ENCODE results near the gene TRMU.

Gene TRMU

GRCh38 chr22:46387748-46388147 is 52.2 kb downstream of the TRMU start:
- TF ChIP-seq CTCF (conservative IDR thresholded peaks at IDR 0.05) (no peak), ZFX (IDR thresholded peaks at IDR 0.05) (no peak)
- H3K27ac ChIP-seq, result no peak overlapping the region

GRCh38 chr22:46388647-46389046 is 53.1 kb downstream of the TRMU start:
- no peak overlapping the region for H3K27ac ChIP-seq
- TF ChIP-seq ZFX (IDR thresholded peaks at IDR 0.05), result no peak
- TF ChIP-seq CTCF (conservative IDR thresholded peaks at IDR 0.05), result no peak

- H3K27ac ChIP-seq, result no peak overlapping the region; the same call in 1 of the 2 replicates
- TF ChIP-seq ZFX (IDR thresholded peaks at IDR 0.05) (no peak), CTCF (conservative IDR thresholded peaks at IDR 0.05) (no peak)
These were observed 53.6 kb downstream of the TRMU start for GRCh38 chr22:46389081-46389480.

- TF ChIP-seq ZFX (IDR thresholded peaks at IDR 0.05), result no peak
- no peak for TF ChIP-seq CTCF (conservative IDR thresholded peaks at IDR 0.05)
- H3K27ac ChIP-seq, result peak overlapping the region; percentile 81
These were observed 54.7 kb downstream of the TRMU start for GRCh38 chr22:46390105-46390651.

- peak overlapping the region; percentile 81 for H3K27ac ChIP-seq
- peak; percentile 54; the same call in 1 of the 2 replicates for TF ChIP-seq ZFX (IDR thresholded peaks at IDR 0.05)
- TF ChIP-seq CTCF (conservative IDR thresholded peaks at IDR 0.05), result peak; percentile 83
These were observed 55.3 kb downstream of the TRMU start for GRCh38 chr22:46390652-46391301.

- peak overlapping the region; percentile 81 for H3K27ac ChIP-seq
- no peak for TF ChIP-seq CTCF (conservative IDR thresholded peaks at IDR 0.05)
- TF ChIP-seq ZFX (IDR thresholded peaks at IDR 0.05), result no peak
These were observed 56.1 kb downstream of the TRMU start for GRCh38 chr22:46391486-46392136.

- TF ChIP-seq CTCF (conservative IDR thresholded peaks at IDR 0.05) (no peak), ZFX (IDR thresholded peaks at IDR 0.05) (no peak)
- no peak overlapping the region for H3K27ac ChIP-seq
These were observed 56.8 kb downstream of the TRMU start for GRCh38 chr22:46392137-46392844.
